T-helper 22 cell (primary cell): ENCODE results near the gene ARHGAP26.

Experiments
- DNase-seq: peaks from one replicate; pipeline ENCODE4 v3.0.0-alpha.2; 2020; ENCODE audit warnings: low read depth

The ARHGAP26 gene

DNA sequence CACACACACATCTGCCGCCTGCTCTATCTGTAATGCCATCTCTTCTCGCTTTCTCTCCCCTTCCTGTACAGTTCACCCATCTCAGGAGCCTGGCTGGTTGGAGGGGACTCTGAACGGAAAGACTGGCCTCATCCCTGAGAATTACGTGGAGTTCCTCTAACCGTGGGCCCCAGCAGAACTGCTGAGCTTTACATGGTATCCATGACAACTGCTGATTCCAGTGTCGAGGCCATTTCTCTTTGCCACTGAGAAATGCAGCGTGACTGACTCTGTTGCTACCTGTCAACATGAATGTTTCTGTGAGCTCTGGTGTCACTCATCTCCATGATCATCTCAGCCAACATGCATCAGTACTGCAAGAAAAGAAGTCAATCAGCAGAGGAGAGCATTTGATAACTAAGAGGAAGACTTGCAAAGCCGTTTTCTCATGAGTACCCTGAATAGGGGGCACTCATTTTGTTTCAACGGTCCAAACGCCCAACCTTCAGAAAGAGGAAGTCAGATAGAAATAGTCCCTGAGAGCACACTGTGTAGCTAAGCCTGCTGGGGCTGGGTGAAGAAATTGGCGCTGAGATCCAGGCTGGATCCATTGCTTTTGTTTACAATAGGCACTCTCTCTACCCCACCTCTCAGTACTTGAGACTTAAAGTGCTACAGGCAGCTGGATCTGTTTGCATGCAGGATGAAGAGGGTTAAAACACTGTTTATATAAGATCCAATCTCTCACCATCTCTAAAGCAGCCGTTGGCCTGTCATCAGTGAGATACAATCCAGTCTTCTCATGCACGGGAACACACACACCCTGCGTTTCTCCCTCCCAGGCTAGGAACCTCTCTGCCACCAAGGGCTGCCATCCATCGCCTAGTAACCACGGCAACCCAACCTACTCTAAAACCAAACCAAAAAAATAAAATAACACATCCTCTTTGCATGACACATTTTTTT is 452.4 kb downstream of the ARHGAP26 start:
- peak; percentile 71 for DNase-seq

GRCh38 chr5:143224672-143225071 is 454.5 kb downstream of the ARHGAP26 start:
- no peak for DNase-seq

GRCh38 chr5:143225511-143225910 is 455.3 kb downstream of the ARHGAP26 start:
- DNase-seq: no peak

DNA sequence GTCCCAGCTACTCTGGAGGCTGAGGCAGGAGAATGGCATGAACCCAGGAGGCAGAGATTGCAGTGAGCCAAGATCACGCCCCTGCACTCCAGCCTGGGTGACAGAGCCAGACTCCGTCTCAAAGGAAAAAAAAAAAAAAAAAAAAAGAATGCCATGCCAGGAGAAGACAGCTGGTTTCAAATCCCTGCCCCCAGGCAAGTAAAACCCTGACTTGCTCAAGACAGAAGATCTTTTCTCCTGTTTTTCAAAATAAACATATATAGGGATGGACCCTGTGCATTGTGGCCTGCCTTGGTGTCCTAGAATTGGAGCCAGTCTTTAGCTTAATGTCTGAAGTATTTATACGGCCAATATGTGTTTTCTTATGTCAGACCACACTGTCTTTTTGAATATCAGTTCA is 456.2 kb downstream of the ARHGAP26 start:
- DNase-seq: no peak

GRCh38 chr5:143226872-143227271 is 456.7 kb downstream of the ARHGAP26 start:
- no peak for DNase-seq

DNA sequence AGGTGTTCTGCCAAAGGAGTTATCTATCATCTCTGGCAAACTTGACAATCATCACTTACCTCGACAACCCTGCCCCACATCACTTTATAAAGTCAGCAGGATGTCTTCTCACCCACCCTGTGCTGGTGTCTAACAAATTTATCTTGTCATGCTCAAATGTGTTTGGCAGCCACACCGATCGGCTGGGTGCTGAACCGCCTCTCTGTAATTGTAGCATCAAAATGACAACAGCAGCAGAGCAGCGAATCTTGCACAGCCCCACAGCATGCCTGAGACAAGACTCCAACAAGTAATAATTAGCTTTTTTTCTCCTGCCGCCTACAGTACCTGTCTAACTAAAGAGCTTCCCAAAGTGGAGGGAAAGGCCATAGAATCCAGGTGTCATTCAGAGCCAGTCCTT is 457.1 kb downstream of the ARHGAP26 start:
- no peak for DNase-seq

DNA sequence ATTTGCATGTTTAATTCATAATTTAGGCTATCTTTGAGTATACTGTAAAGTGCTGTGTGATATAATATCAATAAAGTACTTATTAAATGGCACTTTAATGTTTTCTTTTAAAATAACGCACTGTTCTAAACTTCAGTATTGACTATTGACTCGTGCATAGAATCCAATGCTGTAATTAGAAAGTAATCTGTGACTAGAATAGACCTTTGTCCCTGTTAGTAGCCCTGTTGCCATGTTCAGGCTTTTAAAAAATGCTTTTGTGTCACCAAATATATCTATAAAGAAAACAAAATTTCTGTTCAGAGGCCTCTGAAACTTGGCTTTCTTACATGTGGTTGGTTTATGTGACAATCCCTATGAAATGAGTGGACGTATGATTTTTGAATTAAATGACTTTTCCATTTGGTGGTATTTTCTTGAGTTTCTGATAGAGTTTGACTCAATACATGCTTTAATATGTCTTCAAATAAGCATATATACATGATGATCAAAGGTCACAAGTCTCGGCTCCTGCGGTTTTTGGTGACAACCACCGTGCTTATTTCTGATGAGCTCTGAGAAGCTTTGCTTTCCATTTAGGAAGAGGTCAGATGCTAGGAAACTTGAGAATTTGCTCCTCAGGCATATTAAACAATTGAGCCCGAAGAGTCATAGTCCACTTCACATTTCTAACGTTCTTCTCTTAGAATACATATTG is 458.6 kb downstream of the ARHGAP26 start:
- DNase-seq: no peak

GRCh38 chr5:143229426-143229895 is 459.3 kb downstream of the ARHGAP26 start:
- no peak for DNase-seq

- DNase-seq: peak; percentile 14
These were observed 459.9 kb downstream of the ARHGAP26 start for GRCh38 chr5:143229896-143230675.

DNA sequence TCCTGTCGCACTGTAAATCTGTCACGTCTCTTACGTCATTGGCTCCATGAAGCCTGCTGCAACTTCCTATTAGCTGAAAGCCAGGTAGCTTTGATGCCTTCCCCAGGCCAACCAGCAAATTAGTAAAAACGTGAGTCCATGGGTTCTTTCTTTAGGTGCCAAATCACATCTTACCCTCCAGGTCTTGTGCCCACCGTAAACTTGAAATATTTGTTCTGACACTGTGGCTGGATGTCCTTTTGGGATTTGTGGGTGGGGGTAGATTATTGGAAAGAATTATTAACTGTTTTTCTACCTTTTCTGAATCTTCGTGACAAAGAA is 460.5 kb downstream of the ARHGAP26 start:
- no peak for DNase-seq

DNA sequence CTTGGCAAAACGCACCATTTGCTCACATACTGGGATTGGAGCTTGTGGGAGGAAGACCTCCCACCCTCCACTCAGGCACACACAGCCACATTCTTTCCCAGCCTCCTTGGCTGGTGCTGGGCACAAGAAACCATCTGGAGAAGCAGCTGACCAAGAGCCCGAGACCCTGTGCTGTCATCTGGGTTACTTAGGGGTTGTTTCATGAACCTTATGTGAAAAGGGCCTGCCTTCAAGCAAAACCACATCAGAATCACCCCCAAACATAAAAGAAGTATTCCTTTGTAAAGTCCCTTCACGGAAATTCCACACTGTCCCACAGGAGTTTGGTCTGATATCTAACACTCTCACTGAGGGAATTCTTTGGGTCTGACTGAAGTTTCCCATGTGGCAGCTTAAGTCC is 461.2 kb downstream of the ARHGAP26 start:
- no peak for DNase-seq

DNA sequence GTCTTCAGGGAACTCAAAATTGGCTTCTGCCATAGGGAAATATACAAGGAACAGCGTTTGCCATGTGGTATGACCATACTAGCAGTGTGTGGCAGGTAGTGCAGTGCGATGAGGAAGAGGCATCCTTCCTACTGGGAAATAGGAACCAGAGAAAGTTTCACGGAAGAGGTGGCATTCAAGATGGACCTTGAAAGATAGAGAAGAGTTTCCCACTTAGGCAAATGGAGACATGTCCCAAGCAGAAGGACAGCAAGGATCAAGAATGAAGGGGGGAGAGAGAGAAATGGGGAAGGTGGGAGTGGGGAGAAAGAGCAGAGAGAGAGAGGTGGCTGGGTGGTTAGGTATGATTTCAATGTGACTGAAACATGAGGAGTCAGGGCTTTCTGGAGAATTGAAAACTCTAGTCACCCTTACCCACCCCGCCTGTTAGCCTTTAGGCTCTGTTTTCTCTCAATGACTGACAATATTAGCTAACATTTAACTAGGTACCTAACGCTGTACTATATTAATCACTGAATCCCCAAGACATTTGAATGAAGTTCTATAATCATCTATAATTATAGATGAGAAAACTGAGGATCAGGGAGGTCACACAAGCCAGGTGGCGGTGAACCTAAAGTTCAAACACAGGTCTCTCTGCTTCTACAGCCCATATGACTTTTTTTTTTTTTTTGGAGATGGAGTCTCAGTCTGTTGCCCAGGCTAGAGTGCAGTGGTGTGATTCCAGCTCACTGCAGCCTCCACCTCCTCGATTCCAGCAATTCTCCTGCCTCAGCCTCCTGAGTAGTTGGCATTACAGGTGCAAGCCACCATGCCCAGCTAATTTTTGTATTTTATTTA is 462.0 kb downstream of the ARHGAP26 start:
- no peak for DNase-seq

- no peak for DNase-seq
These were observed 462.9 kb downstream of the ARHGAP26 start for GRCh38 chr5:143233031-143233430.

DNA sequence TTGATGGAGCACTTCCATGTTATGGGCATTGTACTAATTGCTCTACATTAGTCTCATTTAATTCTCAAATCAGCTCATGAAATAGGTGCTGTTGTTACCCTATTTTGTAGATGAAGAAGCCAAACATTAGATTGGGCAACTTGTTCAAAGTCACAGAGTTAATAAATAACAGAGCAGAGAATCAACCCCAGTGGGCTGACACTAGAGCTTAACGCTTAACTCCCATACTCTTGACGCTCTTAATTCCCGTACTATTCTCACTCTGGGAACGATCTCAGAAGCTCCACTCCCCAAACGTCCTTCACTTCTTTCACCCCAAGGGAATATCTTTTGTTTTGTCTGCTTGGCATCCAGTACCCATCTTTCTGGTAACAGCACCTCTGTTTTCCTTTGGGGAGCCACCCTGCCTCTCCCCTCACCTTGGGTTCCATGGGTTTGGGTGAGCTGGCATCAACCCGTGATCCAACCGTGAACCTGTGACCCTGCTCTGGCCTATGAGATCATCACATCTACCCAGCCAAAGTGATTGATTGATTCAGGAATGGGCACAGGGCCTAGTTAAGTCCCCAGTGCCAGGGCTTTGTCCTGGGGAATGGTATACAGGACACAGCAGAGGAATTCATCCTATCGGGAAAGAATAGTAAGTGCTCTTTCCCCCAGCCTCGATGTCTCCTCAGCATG is 464.1 kb downstream of the ARHGAP26 start:
- no peak for DNase-seq

DNA sequence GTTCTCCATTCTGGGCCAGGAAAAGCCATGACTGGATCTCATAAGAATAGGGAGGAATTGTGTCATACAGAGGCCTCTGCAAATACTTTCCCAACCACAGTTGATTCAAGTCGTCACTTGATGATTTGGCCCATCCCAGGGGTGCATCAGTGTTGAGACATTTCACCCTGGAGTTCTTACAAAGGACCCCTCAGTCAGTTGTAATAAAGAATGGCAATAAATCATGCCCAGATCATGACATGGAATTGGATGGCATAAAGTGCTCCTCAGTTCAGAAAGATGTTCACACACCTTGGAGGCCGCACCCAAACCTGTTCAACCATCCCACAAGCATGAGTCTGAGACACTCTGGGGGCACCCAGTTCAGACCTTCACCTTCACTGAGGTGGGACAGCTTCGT is 465.2 kb downstream of the ARHGAP26 start:
- DNase-seq: no peak

DNA sequence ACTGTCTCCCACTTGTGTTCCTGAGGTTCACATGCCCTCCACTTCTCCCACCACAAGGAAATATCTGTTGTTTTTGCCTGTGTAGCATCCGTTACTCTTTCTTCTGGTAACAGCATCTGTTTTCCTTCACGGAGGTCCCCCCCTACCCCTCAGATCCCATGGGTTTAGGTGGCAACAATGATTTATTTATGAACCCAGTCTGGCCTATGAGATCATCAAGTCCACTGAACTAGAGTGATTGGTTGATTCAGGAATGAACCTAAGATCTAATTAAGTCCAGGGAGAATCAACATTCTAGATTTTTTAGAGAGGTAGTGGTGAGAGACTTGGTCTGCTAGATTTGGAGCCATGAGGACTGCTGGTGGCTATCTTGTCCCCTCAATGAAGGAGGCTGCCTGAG is 466.5 kb downstream of the ARHGAP26 start:
- DNase-seq: no peak

DNA sequence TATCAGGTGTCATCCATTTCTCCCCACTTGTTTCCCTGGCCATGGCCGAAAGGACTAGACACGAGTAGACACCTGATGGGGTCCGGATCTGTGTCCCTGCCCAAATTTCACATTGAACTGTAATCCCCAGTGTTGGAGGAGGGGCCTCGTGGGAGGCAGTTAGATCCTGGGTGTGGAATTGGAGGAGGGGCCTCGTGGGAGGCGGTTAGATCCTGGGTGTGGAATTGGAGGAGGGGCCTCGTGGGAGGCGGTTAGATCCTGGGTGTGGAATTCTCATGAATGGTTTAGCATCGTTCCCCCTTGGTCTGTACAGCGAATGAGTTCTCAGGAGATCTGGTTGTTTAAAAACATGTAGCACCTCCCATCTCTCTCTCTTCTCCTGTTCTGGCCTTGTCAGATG is 467.5 kb downstream of the ARHGAP26 start:
- DNase-seq: no peak

DNA sequence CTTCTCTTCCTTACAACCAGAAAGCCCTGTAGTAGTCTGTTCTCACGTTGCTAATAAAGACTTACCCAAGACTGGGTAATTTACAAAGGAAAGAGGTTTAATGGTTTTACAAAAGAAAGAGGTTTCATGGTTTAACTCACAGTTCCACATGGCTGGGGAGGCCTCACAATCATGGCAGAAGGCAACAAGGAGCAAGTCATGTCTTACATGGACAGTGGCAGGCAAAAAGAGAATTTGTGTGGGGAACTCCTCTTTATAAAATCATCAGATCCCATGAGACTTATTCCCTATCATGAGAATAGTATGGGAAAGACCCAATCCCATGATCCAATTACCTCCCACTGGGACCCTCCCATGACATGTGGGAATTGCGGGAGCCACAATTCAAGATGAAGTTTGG is 468.4 kb downstream of the ARHGAP26 start:
- DNase-seq: no peak

- DNase-seq: no peak
These were observed 469.8 kb downstream of the ARHGAP26 start for GRCh38 chr5:143239882-143240518.

- DNase-seq: no peak
These were observed 471.7 kb downstream of the ARHGAP26 start for GRCh38 chr5:143241892-143242291.

DNA sequence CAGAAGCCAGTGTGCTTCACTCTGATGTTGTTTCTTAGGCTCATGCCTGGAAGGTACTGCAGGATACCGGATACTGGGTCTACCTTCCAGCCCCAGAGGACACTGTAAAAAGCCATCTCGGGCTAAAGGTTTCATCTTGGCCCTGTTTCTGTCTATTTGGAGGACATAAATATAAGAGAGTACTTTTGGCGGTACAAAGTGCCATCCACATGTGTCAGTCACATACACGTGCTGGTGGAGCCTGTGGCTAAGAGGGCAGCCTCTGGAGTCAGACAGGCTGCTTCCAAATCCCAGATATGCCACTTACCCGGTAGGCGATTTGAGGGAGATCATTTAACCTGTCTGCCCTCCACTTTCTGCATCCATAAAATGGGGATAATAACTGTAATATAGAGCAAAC is 472.9 kb downstream of the ARHGAP26 start:
- DNase-seq: no peak
